Gastroesophageal sphincter (tissue), 4 donors: ENCODE results near the gene STAT5B. TPM values are rescaled to one million over a fixed set of nuclear protein-coding genes. Genes with fewer than 3 reads are reported as not detected.
A peak's percentile ranks its signal among the peaks of the same experiment; 100 is the strongest.

Source experiments
- ATAC-seq: fragments of 150-250 bp; one replicate; pipeline ENCODE4 v1.9.1; 2016; ENCODE audit warnings: mild to moderate bottlenecking, moderate library complexity
- H3K27ac ChIP-seq, 4 donors: fragments of 200-600 bp; sonication (generic) in 3 of 4; 1 replicate in 3 of 4; 2 replicates in 1 of 4; pipeline ENCODE4 v1.5.1; 2016 to 2019
- H3K27me3 ChIP-seq: fragments of 200-600 bp; sonication (generic); one replicate; pipeline ENCODE4 v1.5.1; 2019
- H3K36me3 ChIP-seq, 2 donors: fragments of 200-600 bp; sonication (generic); one replicate each; pipeline ENCODE4 v1.5.1; 2019; ENCODE audit warnings: control low read depth in 1 of 2
- H3K4me1 ChIP-seq, 3 donors: fragments of 200-600 bp; sonication (generic); 1 replicate in 2 of 3; 2 replicates in 1 of 3; pipeline ENCODE4 v1.5.1; 2016 to 2019; ENCODE audit warnings: control low read depth in 2 of 3
- H3K4me3 ChIP-seq, 2 donors: fragments of 200-600 bp; sonication (generic); one replicate each; pipeline ENCODE4 v1.5.1; 2019; ENCODE audit warnings: mild to moderate bottlenecking in 1 of 2, moderate library complexity in 1 of 2
- H3K9me3 ChIP-seq, 3 donors: fragments of 200-600 bp; sonication (generic); one replicate each; pipeline ENCODE4 v1.5.1; 2017 to 2019; ENCODE audit warnings: control low read depth in 2 of 3
- EP300 ChIP-seq: sonication (generic); formaldehyde crosslinking; IDR thresholded peaks from one replicate; pipeline ENCODE4 v1.6.1; 2017; ENCODE audit warnings: antibody characterized with exemption, mild to moderate bottlenecking
- POLR2A ChIP-seq, 2 donors: fragments of 450-650 bp; IDR thresholded peaks; one replicate each; pipeline ENCODE4 v1.6.1; 2017; ENCODE audit warnings: antibody characterized with exemption in 2 of 2, mild to moderate bottlenecking in 2 of 2, moderate library complexity in 1 of 2
- POLR2AphosphoS5 ChIP-seq: sonication (generic); formaldehyde crosslinking; IDR thresholded peaks from one replicate; pipeline ENCODE4 v1.6.1; 2017; ENCODE audit warnings: antibody characterized with exemption
- WGBS, 2 donors: methylation state at CpG; one replicate each; pipeline ENCODE4 v1.1.5; 2018; ENCODE audit warnings: low coverage in 1 of 2; 5-methylcytosine and 5-hydroxymethylcytosine counted together
- total RNA-seq, 4 donors: library from RNA; depleted of rRNA; stranded (reverse); fragments of >200 nt; gene quantifications; one replicate each; pipeline ENCODE4 v1.1.0, GENCODE V29; 2016
- TF ChIP-seq, protein P1 (sequence below), 4 experiments: fragments of 200-600 bp in 2 of 4; fragments of 450-650 bp in 2 of 4; sonication (generic) in 1 of 4; IDR thresholded peaks; one replicate each; pipeline ENCODE4 v1.5.1; 2017 to 2019; ENCODE audit warnings: antibody characterized with exemption in 4 of 4, mild to moderate bottlenecking in 2 of 4, moderate library complexity in 2 of 4

Gene STAT5B
- total RNA-seq, 4 donors from 2014 or later, result 73.3 to 98.3 (median 95.6) TPM

GRCh38 chr17:42253578-42253977 lies 22.6 kb downstream of the STAT5B start:
- WGBS, 2 donors, result 88 to 98% methylated on average over 5 of the region's 5 CpGs
- no peak for ATAC-seq
- Histone ChIP-seq H3K27me3 (no peaks in the 10 kb centered on the region), H3K4me3 (no peak overlapping the region), H3K9me3 (no peaks in the 10 kb centered on the region), H3K4me1 (peaks cover 5 to 65% (median 10%) of the 10 kb centered on the region in 3 donors), H3K36me3 (no peaks in the 10 kb centered on the region), H3K27ac (no peak overlapping the region)
- TF ChIP-seq EP300, result no peak
- no peak for TF ChIP-seq POLR2A (IDR thresholded peaks at IDR 0.05)
- TF ChIP-seq, protein P1, sequence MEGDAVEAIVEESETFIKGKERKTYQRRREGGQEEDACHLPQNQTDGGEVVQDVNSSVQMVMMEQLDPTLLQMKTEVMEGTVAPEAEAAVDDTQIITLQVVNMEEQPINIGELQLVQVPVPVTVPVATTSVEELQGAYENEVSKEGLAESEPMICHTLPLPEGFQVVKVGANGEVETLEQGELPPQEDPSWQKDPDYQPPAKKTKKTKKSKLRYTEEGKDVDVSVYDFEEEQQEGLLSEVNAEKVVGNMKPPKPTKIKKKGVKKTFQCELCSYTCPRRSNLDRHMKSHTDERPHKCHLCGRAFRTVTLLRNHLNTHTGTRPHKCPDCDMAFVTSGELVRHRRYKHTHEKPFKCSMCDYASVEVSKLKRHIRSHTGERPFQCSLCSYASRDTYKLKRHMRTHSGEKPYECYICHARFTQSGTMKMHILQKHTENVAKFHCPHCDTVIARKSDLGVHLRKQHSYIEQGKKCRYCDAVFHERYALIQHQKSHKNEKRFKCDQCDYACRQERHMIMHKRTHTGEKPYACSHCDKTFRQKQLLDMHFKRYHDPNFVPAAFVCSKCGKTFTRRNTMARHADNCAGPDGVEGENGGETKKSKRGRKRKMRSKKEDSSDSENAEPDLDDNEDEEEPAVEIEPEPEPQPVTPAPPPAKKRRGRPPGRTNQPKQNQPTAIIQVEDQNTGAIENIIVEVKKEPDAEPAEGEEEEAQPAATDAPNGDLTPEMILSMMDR (IDR thresholded peaks at IDR 0.05), result no peak
- peak; percentile 26 for TF ChIP-seq POLR2AphosphoS5

DNA sequence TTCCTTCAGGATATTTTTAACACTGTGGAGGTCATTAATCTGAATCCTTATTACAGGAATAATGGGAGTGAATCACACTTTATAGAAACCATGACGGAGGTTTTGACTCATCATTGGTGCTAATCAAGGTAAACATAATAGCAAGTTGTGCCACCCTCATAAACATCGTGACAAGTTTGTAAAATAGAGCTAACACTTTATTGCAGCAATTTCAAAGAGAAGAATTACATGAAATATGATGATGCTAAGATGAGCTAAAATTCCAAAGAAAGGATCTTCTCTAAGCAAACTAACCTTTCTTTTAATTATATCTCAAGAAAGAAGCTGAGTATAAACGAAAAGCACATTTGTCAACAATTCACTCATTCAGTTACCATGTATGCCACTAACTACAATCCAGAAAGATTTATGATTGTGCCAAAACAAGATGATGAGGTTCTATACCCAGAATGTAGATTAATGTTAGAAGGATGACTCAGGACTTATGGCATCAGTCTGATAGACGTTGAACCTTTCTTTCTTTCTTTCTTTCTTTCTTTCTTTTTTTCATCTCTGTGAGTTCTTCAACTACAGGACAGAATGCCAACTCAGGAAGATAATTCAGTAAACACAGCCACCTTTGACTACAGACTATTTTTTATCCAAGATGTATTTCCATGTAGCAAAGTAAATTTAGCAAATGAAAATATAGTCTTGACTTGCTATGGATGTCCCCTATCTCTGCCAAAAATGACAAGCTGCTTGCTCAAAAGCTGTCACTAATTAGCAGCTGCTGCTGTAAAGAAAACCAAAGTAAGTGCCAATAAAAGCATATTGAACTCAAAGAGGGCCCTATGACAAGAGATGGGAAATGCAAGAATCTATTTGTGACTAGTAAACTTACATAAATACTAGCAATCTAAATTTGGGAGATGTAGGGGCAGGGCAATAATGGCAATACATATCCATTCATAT lies 23.3 kb downstream of the STAT5B start:
- 25 to 33% methylated on average over 4 of the region's 4 CpGs for WGBS, 2 donors
- no peaks in the 10 kb centered on the region for H3K9me3 ChIP-seq
- no peak for ATAC-seq
- H3K27ac ChIP-seq, result peak overlapping the region in 3 of 4 donors; percentile 2 to 44 (median 9)
- TF ChIP-seq EP300, result no peak
- peak; percentile 88 for TF ChIP-seq POLR2AphosphoS5
- H3K4me3 ChIP-seq, result no peak overlapping the region
- H3K36me3 ChIP-seq, result no peaks in the 10 kb centered on the region
- H3K4me1 ChIP-seq, result peaks cover 5 to 72% (median 12%) of the 10 kb centered on the region in 3 donors
- no peaks in the 10 kb centered on the region for H3K27me3 ChIP-seq

- Histone ChIP-seq H3K27ac (no peak overlapping the region), H3K4me1 (peaks cover 5 to 89% (median 13%) of the 10 kb centered on the region in 3 donors), H3K9me3 (no peaks in the 10 kb centered on the region), H3K27me3 (no peaks in the 10 kb centered on the region), H3K4me3 (no peak overlapping the region), H3K36me3 (no peaks in the 10 kb centered on the region)
- no peak for TF ChIP-seq EP300
- TF ChIP-seq, protein P1 (IDR thresholded peaks at IDR 0.05), result peak in 3 of 4 experiments; percentile 19 to 36 (median 27)
- no peak for ATAC-seq
- WGBS, 2 donors, result 63 to 75% methylated on average over 2 of the region's 2 CpGs
These were observed 25.1 kb downstream of the STAT5B start for GRCh38 chr17:42251115-42251514.

DNA sequence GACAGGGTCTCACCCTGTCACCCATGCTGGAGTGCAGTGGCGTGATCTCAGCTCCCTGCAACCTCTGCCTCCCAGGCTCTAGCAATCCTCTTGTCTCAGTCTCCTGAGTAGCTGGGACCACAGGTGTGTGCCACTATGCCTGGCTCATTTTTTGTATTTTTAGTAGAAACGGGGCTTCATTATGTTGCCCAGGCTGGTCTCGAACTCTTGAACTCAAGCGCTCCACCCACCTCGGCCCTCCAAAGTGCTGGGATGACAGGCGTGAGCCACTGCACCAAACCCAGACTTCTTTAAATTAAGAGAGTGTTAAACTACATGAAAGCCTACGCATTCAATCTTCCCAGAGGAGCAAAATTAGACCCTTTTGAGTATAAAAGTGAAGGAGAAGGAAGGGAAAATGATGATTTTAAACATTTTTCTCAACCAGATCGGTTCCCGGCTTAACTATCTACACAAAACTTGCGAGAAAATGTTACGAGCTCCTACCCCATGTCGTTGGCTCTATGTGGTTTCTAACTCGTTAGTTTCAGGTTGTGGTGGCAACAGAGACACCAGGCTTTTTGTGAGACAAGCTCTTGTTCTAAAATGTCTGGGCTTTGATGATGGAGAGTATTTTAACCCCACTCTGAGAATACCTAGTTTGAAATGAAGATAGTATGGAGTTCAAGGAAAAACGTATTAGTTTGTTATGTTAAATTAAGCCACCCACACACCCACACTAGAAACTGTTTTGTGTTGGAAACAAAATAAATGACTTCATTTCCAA lies 26.3 kb downstream of the STAT5B start:
- Histone ChIP-seq H3K27ac (peak overlapping the region; percentile 1 to 90 (median 85)), H3K27me3 (no peaks in the 10 kb centered on the region), H3K4me3 (no peak overlapping the region), H3K9me3 (no peaks in the 10 kb centered on the region), H3K36me3 (no peaks in the 10 kb centered on the region), H3K4me1 (peaks cover 5 to 89% (median 13%) of the 10 kb centered on the region in 3 donors)
- no peak for TF ChIP-seq POLR2AphosphoS5
- TF ChIP-seq, protein P1 (IDR thresholded peaks at IDR 0.05), result no peak
- TF ChIP-seq EP300, result no peak
- no peak for TF ChIP-seq POLR2A (IDR thresholded peaks at IDR 0.05)
- WGBS, 2 donors, result 78 to 80% methylated on average over 7 to 14 of the region's 14 CpGs
- no peak for ATAC-seq

DNA sequence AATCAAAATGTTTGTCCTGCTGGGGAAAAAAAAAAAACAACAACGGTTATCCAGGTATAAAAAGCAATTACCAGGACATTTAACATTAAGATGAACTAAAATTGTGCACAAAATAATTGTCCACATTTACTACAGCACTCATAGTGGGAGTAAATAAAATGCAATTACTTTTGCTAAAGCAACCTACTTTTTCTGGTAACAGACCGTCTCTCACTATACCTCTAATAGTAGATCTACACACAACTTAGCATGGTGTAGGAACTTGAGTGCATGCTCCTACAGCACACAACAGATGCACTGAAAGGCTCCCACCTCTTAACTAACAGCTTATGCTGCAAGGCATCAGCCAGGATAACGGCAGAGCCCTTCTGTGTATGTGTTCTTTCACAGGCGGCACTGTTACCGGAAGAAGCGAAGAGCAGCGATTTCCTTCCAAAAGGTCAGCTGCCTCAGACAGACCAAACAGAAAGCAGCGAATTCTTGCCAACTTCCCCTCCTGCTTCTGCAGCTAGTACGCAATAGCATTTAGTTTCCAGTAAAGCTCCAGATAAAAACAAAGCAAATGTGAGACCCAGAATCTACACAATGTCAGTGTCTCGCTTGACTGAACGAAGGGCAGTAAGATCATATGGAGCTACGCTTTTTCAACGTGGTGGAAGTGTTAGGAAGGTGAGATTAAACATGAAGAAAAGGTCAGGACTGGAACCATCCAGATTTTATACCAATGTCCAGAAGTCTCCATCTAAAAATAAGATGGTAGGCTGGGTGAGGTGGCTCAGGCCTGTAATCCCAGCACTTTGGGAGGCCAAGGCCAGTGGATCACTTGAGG lies 27.6 kb downstream of the STAT5B start:
- H3K4me1 ChIP-seq, result peaks cover 5 to 82% (median 13%) of the 10 kb centered on the region in 3 donors
- H3K36me3 ChIP-seq, result no peaks in the 10 kb centered on the region
- peak; percentile 97 for ATAC-seq
- no peaks in the 10 kb centered on the region for H3K9me3 ChIP-seq
- peak in 1 of 2 donors; percentile 28 for TF ChIP-seq POLR2A (IDR thresholded peaks at IDR 0.05)
- peak; percentile 95 for TF ChIP-seq POLR2AphosphoS5
- TF ChIP-seq EP300, result no peak
- TF ChIP-seq, protein P1 (IDR thresholded peaks at IDR 0.05), result peak in 1 of 4 experiments; percentile 23
- 11 to 13% methylated on average over 6 to 7 of the region's 13 CpGs for WGBS, 2 donors
- H3K27ac ChIP-seq, result peak overlapping the region; percentile 84 to 99 (median 88)
- H3K27me3 ChIP-seq, result no peaks in the 10 kb centered on the region
- H3K4me3 ChIP-seq, result peak overlapping the region; percentile 27 to 29
